ENCODE measurements around the gene OPCML. TPM values are rescaled to one million over a fixed set of nuclear protein-coding genes. Genes with fewer than 3 reads are reported as not detected.

OPCML gene
- total RNA-seq, 1 donor from 2014 or later, result under 0.01 TPM

- no peaks in the 10 kb centered on the region for H3K9me3 ChIP-seq (ENCODE audit: control insufficient read depth in 3 of 3, low read length in 3 of 3)
- H3K27me3 ChIP-seq (ENCODE audit: control insufficient read depth in 3 of 3, insufficient read depth in 3 of 3, low read length in 3 of 3), result no peaks in the 10 kb centered on the region
- no peaks in the 10 kb centered on the region for H3K4me1 ChIP-seq (ENCODE audit: control insufficient read depth in 3 of 3, insufficient read depth in 3 of 3, low read length in 3 of 3)
- no peaks in the 10 kb centered on the region for H3K36me3 ChIP-seq (ENCODE audit: control insufficient read depth in 3 of 3, insufficient read depth in 3 of 3, low read length in 3 of 3)
- H3K4me3 ChIP-seq (ENCODE audit: low read length in 3 of 3), result no peak overlapping the region
- no peak overlapping the region for H3K27ac ChIP-seq (ENCODE audit: low read depth, low read length)
- H3K9ac ChIP-seq (ENCODE audit: low read depth in 1 of 3, low read length in 3 of 3), result no peak overlapping the region
These were observed 644.1 kb downstream of the OPCML start for GRCh38 chr11:132888226-132888625.

GRCh38 chr11:132886335-132886734 is 646.0 kb downstream of the OPCML start:
- Histone ChIP-seq H3K27me3 (ENCODE audit: control insufficient read depth in 3 of 3, insufficient read depth in 3 of 3, low read length in 3 of 3) (no peaks in the 10 kb centered on the region), H3K36me3 (ENCODE audit: control insufficient read depth in 3 of 3, insufficient read depth in 3 of 3, low read length in 3 of 3) (no peaks in the 10 kb centered on the region), H3K4me1 (ENCODE audit: control insufficient read depth in 3 of 3, insufficient read depth in 3 of 3, low read length in 3 of 3) (no peaks in the 10 kb centered on the region), H3K9me3 (ENCODE audit: control insufficient read depth in 3 of 3, low read length in 3 of 3) (no peaks in the 10 kb centered on the region), H3K4me3 (ENCODE audit: low read length in 3 of 3) (no peak overlapping the region), H3K9ac (ENCODE audit: low read depth in 1 of 3, low read length in 3 of 3) (no peak overlapping the region), H3K27ac (ENCODE audit: low read depth, low read length) (no peak overlapping the region)

GRCh38 chr11:132883241-132883640 is 649.1 kb downstream of the OPCML start:
- H3K27me3 ChIP-seq (ENCODE audit: control insufficient read depth in 3 of 3, insufficient read depth in 3 of 3, low read length in 3 of 3), result no peaks in the 10 kb centered on the region
- no peaks in the 10 kb centered on the region for H3K9me3 ChIP-seq (ENCODE audit: control insufficient read depth in 3 of 3, low read length in 3 of 3)
- no peaks in the 10 kb centered on the region for H3K4me1 ChIP-seq (ENCODE audit: control insufficient read depth in 3 of 3, insufficient read depth in 3 of 3, low read length in 3 of 3)
- no peak overlapping the region for H3K4me3 ChIP-seq (ENCODE audit: low read length in 3 of 3)
- H3K9ac ChIP-seq (ENCODE audit: low read depth in 1 of 3, low read length in 3 of 3), result no peak overlapping the region
- H3K36me3 ChIP-seq (ENCODE audit: control insufficient read depth in 3 of 3, insufficient read depth in 3 of 3, low read length in 3 of 3), result no peaks in the 10 kb centered on the region
- no peak overlapping the region for H3K27ac ChIP-seq (ENCODE audit: low read depth, low read length)

GRCh38 chr11:132881622-132882021 is 650.7 kb downstream of the OPCML start:
- Histone ChIP-seq H3K9me3 (ENCODE audit: control insufficient read depth in 3 of 3, low read length in 3 of 3) (no peaks in the 10 kb centered on the region), H3K27me3 (ENCODE audit: control insufficient read depth in 3 of 3, insufficient read depth in 3 of 3, low read length in 3 of 3) (no peaks in the 10 kb centered on the region), H3K36me3 (ENCODE audit: control insufficient read depth in 3 of 3, insufficient read depth in 3 of 3, low read length in 3 of 3) (no peaks in the 10 kb centered on the region), H3K9ac (ENCODE audit: low read depth in 1 of 3, low read length in 3 of 3) (no peak overlapping the region), H3K4me3 (ENCODE audit: low read length in 3 of 3) (no peak overlapping the region), H3K4me1 (ENCODE audit: control insufficient read depth in 3 of 3, insufficient read depth in 3 of 3, low read length in 3 of 3) (no peaks in the 10 kb centered on the region), H3K27ac (ENCODE audit: low read depth, low read length) (no peak overlapping the region)

DNA sequence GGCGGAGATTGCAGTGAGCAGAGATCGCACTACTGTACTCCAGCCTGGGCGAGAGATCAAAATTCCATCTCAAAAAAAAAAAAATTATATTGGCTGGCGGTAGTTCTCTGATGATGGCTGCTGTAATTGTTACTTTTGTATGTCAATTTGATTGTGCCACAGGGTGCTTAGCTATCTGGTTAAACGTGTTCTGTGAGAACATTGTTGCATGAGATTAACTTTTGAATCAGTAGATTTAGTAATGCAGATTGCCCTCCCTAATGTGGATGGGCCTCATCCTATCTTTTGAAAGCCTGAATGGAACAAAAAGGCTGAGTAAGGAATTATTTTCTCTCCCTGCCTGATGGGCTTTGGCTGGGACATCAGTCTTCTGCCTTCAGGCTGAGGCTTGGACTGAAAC is 654.2 kb downstream of the OPCML start:
- Histone ChIP-seq H3K36me3 (ENCODE audit: control insufficient read depth in 3 of 3, insufficient read depth in 3 of 3, low read length in 3 of 3) (no peaks in the 10 kb centered on the region), H3K4me3 (ENCODE audit: low read length in 3 of 3) (no peak overlapping the region), H3K27ac (ENCODE audit: low read depth, low read length) (no peak overlapping the region)

GRCh38 chr11:132876705-132877104 is 655.6 kb downstream of the OPCML start:
- Histone ChIP-seq H3K9ac (ENCODE audit: low read depth in 1 of 3, low read length in 3 of 3) (no peak overlapping the region), H3K27me3 (ENCODE audit: control insufficient read depth in 3 of 3, insufficient read depth in 3 of 3, low read length in 3 of 3) (peaks cover 0 to 2% (median 0%) of the 10 kb centered on the region in 3 donors), H3K9me3 (ENCODE audit: control insufficient read depth in 3 of 3, low read length in 3 of 3) (no peaks in the 10 kb centered on the region), H3K36me3 (ENCODE audit: control insufficient read depth in 3 of 3, insufficient read depth in 3 of 3, low read length in 3 of 3) (no peaks in the 10 kb centered on the region), H3K4me3 (ENCODE audit: low read length in 3 of 3) (no peak overlapping the region), H3K4me1 (ENCODE audit: control insufficient read depth in 3 of 3, insufficient read depth in 3 of 3, low read length in 3 of 3) (no peaks in the 10 kb centered on the region), H3K27ac (ENCODE audit: low read depth, low read length) (no peak overlapping the region)

More for the DNA sequence above, 654.2 kb downstream of the OPCML start:
- Histone ChIP-seq H3K9ac (ENCODE audit: low read depth in 1 of 3, low read length in 3 of 3) (no peak overlapping the region), H3K9me3 (ENCODE audit: control insufficient read depth in 3 of 3, low read length in 3 of 3) (no peaks in the 10 kb centered on the region), H3K27me3 (ENCODE audit: control insufficient read depth in 3 of 3, insufficient read depth in 3 of 3, low read length in 3 of 3) (no peaks in the 10 kb centered on the region), H3K4me1 (ENCODE audit: control insufficient read depth in 3 of 3, insufficient read depth in 3 of 3, low read length in 3 of 3) (no peaks in the 10 kb centered on the region)

DNA sequence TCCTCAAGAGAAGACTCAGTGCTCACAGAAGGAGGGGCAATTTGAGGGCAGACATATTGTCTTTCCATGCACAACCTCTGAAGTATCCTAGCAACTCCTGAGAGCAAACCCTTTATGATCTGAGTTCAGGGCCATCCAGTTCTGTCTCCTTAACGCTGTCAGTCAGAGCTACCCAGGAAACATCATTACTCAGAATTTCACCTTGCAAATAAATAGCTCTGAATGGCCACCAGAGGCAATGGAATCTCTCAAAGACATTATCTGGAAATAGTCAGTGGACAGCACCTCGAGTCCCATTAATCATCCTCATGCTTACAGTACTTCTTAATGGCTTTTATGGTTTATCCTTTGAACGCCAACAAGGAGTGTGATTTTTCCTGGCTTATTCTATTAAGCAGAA is 656.1 kb downstream of the OPCML start:
- Histone ChIP-seq H3K4me3 (ENCODE audit: low read length in 3 of 3) (no peak overlapping the region), H3K36me3 (ENCODE audit: control insufficient read depth in 3 of 3, insufficient read depth in 3 of 3, low read length in 3 of 3) (no peaks in the 10 kb centered on the region), H3K9me3 (ENCODE audit: control insufficient read depth in 3 of 3, low read length in 3 of 3) (no peaks in the 10 kb centered on the region), H3K27me3 (ENCODE audit: control insufficient read depth in 3 of 3, insufficient read depth in 3 of 3, low read length in 3 of 3) (peaks cover 0 to 2% (median 0%) of the 10 kb centered on the region in 3 donors), H3K27ac (ENCODE audit: low read depth, low read length) (no peak overlapping the region), H3K9ac (ENCODE audit: low read depth in 1 of 3, low read length in 3 of 3) (no peak overlapping the region), H3K4me1 (ENCODE audit: control insufficient read depth in 3 of 3, insufficient read depth in 3 of 3, low read length in 3 of 3) (no peaks in the 10 kb centered on the region)

- no peaks in the 10 kb centered on the region for H3K36me3 ChIP-seq (ENCODE audit: control insufficient read depth in 3 of 3, insufficient read depth in 3 of 3, low read length in 3 of 3)
- no peak overlapping the region for H3K4me3 ChIP-seq (ENCODE audit: low read length in 3 of 3)
- no peak overlapping the region for H3K9ac ChIP-seq (ENCODE audit: low read depth in 1 of 3, low read length in 3 of 3)
- H3K27me3 ChIP-seq (ENCODE audit: control insufficient read depth in 3 of 3, insufficient read depth in 3 of 3, low read length in 3 of 3), result peaks cover 0 to 2% (median 0%) of the 10 kb centered on the region in 3 donors
- no peaks in the 10 kb centered on the region for H3K4me1 ChIP-seq (ENCODE audit: control insufficient read depth in 3 of 3, insufficient read depth in 3 of 3, low read length in 3 of 3)
- H3K27ac ChIP-seq (ENCODE audit: low read depth, low read length), result no peak overlapping the region
- no peaks in the 10 kb centered on the region for H3K9me3 ChIP-seq (ENCODE audit: control insufficient read depth in 3 of 3, low read length in 3 of 3)
These were observed 657.7 kb downstream of the OPCML start for GRCh38 chr11:132874638-132875037.

DNA sequence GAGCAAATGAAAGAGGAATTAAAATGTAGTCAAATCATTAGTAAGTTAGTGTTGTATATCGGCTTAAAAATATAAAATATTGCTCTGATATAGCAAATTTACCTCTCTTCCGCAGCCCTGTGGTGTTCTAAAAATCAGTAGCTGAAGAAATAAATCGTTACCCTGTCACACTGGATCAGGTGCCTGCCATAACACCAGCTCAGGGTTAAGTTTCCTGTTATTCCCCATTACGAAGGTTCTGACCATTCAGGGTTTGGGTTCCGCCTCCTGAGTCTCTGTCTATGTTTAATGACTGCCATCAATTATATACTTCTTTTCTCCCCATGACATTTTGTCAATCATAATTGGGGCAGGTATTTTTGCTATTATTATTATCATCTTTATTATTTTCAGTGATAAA is 658.5 kb downstream of the OPCML start:
- no peaks in the 10 kb centered on the region for H3K36me3 ChIP-seq (ENCODE audit: control insufficient read depth in 3 of 3, insufficient read depth in 3 of 3, low read length in 3 of 3)
- no peaks in the 10 kb centered on the region for H3K9me3 ChIP-seq (ENCODE audit: control insufficient read depth in 3 of 3, low read length in 3 of 3)
- no peaks in the 10 kb centered on the region for H3K4me1 ChIP-seq (ENCODE audit: control insufficient read depth in 3 of 3, insufficient read depth in 3 of 3, low read length in 3 of 3)
- peaks cover 0 to 2% (median 0%) of the 10 kb centered on the region in 3 donors for H3K27me3 ChIP-seq (ENCODE audit: control insufficient read depth in 3 of 3, insufficient read depth in 3 of 3, low read length in 3 of 3)
- H3K27ac ChIP-seq (ENCODE audit: low read depth, low read length), result no peak overlapping the region
- no peak overlapping the region for H3K4me3 ChIP-seq (ENCODE audit: low read length in 3 of 3)
- no peak overlapping the region for H3K9ac ChIP-seq (ENCODE audit: low read depth in 1 of 3, low read length in 3 of 3)

GRCh38 chr11:132872211-132872610 is 660.1 kb downstream of the OPCML start:
- Histone ChIP-seq H3K4me3 (ENCODE audit: low read length in 3 of 3) (no peak overlapping the region), H3K27ac (ENCODE audit: low read depth, low read length) (no peak overlapping the region), H3K4me1 (ENCODE audit: control insufficient read depth in 3 of 3, insufficient read depth in 3 of 3, low read length in 3 of 3) (no peaks in the 10 kb centered on the region), H3K9me3 (ENCODE audit: control insufficient read depth in 3 of 3, low read length in 3 of 3) (no peaks in the 10 kb centered on the region), H3K36me3 (ENCODE audit: control insufficient read depth in 3 of 3, insufficient read depth in 3 of 3, low read length in 3 of 3) (no peaks in the 10 kb centered on the region), H3K27me3 (ENCODE audit: control insufficient read depth in 3 of 3, insufficient read depth in 3 of 3, low read length in 3 of 3) (peaks cover 0 to 5% (median 0%) of the 10 kb centered on the region in 3 donors), H3K9ac (ENCODE audit: low read depth in 1 of 3, low read length in 3 of 3) (no peak overlapping the region)

Data from skeletal muscle tissue (tissue), 4 donors.